Loucy (cell line): ENCODE data around the gene MTMR2.

Experiments
- EZH2phosphoT487 ChIP-seq: fragments of 200-600 bp; IDR thresholded peaks from 2 replicates; pipeline ENCODE4 v1.6.1; 2018; ENCODE audit warnings: antibody characterized with exemption, mild to moderate bottlenecking, moderate library complexity, borderline replicate concordance
- TF ChIP-seq, protein P1 (sequence below): fragments of 200-600 bp; sonication (generic); conservative IDR thresholded peaks from 2 replicates; pipeline ENCODE4 v1.5.1; 2014; ENCODE audit warnings: mild to moderate bottlenecking, antibody characterized with exemption, low read length

GRCh38 chr11:95850137-95850536 lies 73.8 kb downstream of the MTMR2 start:
- TF ChIP-seq, protein P1, sequence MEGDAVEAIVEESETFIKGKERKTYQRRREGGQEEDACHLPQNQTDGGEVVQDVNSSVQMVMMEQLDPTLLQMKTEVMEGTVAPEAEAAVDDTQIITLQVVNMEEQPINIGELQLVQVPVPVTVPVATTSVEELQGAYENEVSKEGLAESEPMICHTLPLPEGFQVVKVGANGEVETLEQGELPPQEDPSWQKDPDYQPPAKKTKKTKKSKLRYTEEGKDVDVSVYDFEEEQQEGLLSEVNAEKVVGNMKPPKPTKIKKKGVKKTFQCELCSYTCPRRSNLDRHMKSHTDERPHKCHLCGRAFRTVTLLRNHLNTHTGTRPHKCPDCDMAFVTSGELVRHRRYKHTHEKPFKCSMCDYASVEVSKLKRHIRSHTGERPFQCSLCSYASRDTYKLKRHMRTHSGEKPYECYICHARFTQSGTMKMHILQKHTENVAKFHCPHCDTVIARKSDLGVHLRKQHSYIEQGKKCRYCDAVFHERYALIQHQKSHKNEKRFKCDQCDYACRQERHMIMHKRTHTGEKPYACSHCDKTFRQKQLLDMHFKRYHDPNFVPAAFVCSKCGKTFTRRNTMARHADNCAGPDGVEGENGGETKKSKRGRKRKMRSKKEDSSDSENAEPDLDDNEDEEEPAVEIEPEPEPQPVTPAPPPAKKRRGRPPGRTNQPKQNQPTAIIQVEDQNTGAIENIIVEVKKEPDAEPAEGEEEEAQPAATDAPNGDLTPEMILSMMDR = no peak
- TF ChIP-seq EZH2phosphoT487 = no peak
